Esophagus (tissue), 2 donors: ENCODE measurements around the gene GABARAPL1. TPM values are rescaled to one million over a fixed set of nuclear protein-coding genes. Genes with fewer than 3 reads are reported as not detected.
"Not testable (repeated sequence)": the region's sequence is repeated elsewhere in the genome, so short reads cannot be mapped to it uniquely, and the experiment has no call there.

Source experiments
- H3K27ac ChIP-seq, 2 donors: one replicate each; pipeline ENCODE4 v1.5.1; 2013; ENCODE audit warnings: low read depth in 2 of 2, mild to moderate bottlenecking in 2 of 2, inconsistent platforms in 1 of 2, low read length in 1 of 2, moderate library complexity in 1 of 2
- H3K27me3 ChIP-seq, 2 donors: one replicate each; pipeline ENCODE4 v1.6.1; 2013; ENCODE audit warnings: low read length in 2 of 2, control low read depth in 1 of 2, mild to moderate bottlenecking in 1 of 2; ENCODE audit not compliant: insufficient read depth in 2 of 2, control insufficient read depth in 1 of 2
- H3K36me3 ChIP-seq, 2 donors: one replicate each; pipeline ENCODE4 v1.6.1; 2013; ENCODE audit warnings: low read length in 1 of 2; ENCODE audit not compliant: control insufficient read depth in 2 of 2, insufficient read depth in 2 of 2
- H3K4me1 ChIP-seq, 2 donors: one replicate each; pipeline ENCODE4 v1.6.1; 2013; ENCODE audit warnings: low read length in 1 of 2; ENCODE audit not compliant: control insufficient read depth in 2 of 2, insufficient read depth in 2 of 2
- H3K4me3 ChIP-seq, 2 donors: one replicate each; pipeline ENCODE4 v1.5.1; 2013; ENCODE audit warnings: low read length in 2 of 2, mild to moderate bottlenecking in 2 of 2, low read depth in 1 of 2, moderate library complexity in 1 of 2
- H3K9me3 ChIP-seq, 2 donors: one replicate each; pipeline ENCODE4 v1.6.1; 2013; ENCODE audit warnings: mild to moderate bottlenecking in 2 of 2, low read depth in 1 of 2, low read length in 1 of 2, moderate library complexity in 1 of 2; ENCODE audit not compliant: control insufficient read depth in 2 of 2, insufficient read depth in 1 of 2
- whole genome bisulfite sequencing, 2 donors: extraction: QIAGEN DNeasy Blood & Tissue Kit; methylation state at CpG; one replicate each; pipeline ENCODE4 v1.1.7; 2013; 5-methylcytosine and 5-hydroxymethylcytosine counted together
- polyA plus RNA-seq, 2 donors: library from polyadenylated mRNA; stranded (reverse); fragments of 200-250 nt; gene quantifications; one replicate each; pipeline ENCODE4 v1.2.3, GENCODE V29; 2013
- donor health status: healthy with polysubstance abuse.
- donor health status: Bipolar disorder and iron deficiency.

The GABARAPL1 gene
- polyA plus RNA-seq, 2 donors, result 15.0 to 25.3 TPM

DNA sequence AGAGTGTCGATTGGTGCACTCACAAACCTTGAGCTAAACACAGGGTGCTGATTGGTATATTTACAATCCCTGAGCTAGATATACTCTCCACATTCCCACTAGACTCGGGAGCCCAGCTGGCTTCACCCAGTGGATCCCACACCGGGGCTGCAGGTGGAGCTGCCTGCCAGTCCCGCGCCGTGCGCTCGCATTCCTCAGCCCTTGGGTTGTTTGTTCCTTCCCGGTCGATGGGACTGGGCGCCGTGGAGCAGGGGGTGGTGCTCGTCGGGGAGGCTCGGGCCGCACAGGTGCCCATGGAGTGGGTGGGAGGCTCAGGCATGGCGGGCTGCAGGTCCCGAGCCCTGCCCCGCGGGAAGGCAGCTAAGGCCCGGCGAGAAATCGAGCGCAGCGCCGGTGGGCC lies 12.7 kb downstream of the GABARAPL1 start:
- WGBS, 2 donors, result 94 to 96% methylated on average over 19 to 20 of the region's 26 CpGs

DNA sequence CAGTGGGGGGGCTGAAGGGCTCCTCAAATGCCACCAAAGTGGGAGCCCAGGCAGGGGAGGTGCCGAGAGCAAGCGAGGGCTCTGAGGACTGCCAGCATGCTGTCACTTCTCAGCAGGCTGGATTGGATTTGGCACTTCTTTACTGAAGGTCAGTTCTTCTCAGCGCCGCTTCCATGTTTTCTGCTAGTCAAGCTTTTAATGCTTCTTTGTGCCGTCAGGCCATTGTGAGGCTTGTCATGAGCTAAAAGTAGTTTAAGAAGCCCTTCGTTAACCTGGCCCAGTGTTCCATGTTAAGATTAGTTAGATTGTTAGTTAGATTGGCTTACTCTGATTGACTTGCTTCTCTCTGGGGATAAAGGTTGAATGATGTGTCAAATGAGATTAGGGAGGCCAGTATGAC lies 13.4 kb downstream of the GABARAPL1 start:
- Histone ChIP-seq H3K4me1 (no peaks in the 10 kb centered on the region), H3K9me3 (no peaks in the 10 kb centered on the region), H3K4me3 (no peak overlapping the region), H3K27ac (no peak overlapping the region), H3K36me3 (peaks cover 8 to 12% of the 10 kb centered on the region in 2 donors), H3K27me3 (no peaks in the 10 kb centered on the region)
- WGBS, 2 donors, result 97% methylated on average over 5 to 6 of the region's 6 CpGs

More for the DNA sequence above, 12.7 kb downstream of the GABARAPL1 start:
- not testable (repeated sequence) for H3K27ac ChIP-seq, H3K9me3 ChIP-seq, H3K4me1 ChIP-seq, H3K27me3 ChIP-seq, H3K4me3 ChIP-seq
- H3K36me3 ChIP-seq, result peaks cover 8 to 12% of the 10 kb centered on the region in 2 donors

DNA sequence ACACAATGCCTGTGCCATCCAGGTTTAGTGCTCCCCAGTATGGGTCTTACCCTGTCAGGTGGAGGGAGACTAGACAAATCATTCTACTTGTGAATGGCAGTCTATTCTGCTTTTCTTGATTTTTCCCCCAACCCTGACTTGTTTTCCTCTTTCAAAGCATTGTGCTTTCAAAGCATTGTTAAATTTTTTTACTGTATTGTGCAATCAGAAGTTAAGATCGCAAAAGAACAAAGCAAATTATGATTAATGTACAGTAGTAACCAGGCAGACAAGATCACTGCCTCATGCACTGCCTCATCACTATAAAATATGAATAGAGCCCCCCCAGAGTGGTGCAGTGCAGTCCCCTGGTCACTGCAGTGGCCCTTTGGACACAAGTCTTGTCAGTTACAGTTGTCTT lies 14.1 kb downstream of the GABARAPL1 start:
- H3K36me3 ChIP-seq, result peaks cover 8 to 11% of the 10 kb centered on the region in 2 donors
- no peaks in the 10 kb centered on the region for H3K27me3 ChIP-seq
- H3K4me3 ChIP-seq, result no peak overlapping the region
- no peaks in the 10 kb centered on the region for H3K9me3 ChIP-seq
- no peaks in the 10 kb centered on the region for H3K4me1 ChIP-seq
- WGBS, 2 donors, result 63 to 69% methylated on average over 1 of the region's 1 CpG
- no peak overlapping the region for H3K27ac ChIP-seq

DNA sequence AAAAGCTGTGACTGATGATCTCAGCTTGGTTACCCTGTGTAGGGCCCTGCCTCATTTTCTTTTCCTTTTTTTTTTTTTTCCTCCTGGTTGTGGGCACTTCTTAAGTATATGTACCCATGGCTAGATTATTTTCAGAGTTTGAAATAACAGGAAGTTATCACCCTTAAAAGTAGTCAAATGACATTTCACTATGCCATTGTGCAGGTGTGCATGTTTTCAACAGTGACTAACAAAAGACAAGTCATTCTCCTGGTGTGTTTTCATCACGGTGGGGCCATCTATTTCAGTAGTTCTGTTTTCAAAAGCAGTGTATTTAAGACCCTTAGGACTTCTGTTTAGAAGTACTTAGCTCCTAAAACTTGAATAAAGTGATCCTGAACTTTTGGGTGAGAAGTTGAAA lies 15.0 kb downstream of the GABARAPL1 start:
- WGBS, 2 donors, result 52 to 63% methylated on average over 1 of the region's 1 CpG
- no peak overlapping the region for H3K4me3 ChIP-seq

DNA sequence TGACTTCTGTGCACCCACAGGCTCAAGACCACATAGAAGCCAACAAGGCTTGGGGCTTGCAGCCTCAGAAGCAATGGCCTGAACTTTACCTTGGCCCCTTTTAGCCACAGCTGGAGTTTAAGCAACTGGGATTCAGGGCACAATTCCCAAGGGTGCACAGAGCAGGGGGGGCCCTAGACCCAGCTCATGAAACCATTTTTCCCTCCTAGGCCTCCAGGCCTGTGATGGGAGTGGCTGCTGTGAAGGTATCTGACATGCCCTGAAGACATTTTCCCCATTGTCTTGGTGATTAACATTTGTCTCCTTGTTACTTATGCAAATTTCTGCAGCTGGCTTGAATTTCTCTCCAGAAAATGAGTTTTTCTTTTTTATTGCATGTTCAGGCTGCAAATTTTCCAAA lies 21.9 kb downstream of the GABARAPL1 start:
- no peaks in the 10 kb centered on the region for H3K36me3 ChIP-seq
- H3K27me3 ChIP-seq, result no peaks in the 10 kb centered on the region

More for the DNA sequence above, 15.0 kb downstream of the GABARAPL1 start:
- Histone ChIP-seq H3K4me1 (no peaks in the 10 kb centered on the region), H3K27me3 (no peaks in the 10 kb centered on the region), H3K9me3 (no peaks in the 10 kb centered on the region), H3K36me3 (peaks cover 4 to 6% of the 10 kb centered on the region in 2 donors), H3K27ac (no peak overlapping the region)

DNA sequence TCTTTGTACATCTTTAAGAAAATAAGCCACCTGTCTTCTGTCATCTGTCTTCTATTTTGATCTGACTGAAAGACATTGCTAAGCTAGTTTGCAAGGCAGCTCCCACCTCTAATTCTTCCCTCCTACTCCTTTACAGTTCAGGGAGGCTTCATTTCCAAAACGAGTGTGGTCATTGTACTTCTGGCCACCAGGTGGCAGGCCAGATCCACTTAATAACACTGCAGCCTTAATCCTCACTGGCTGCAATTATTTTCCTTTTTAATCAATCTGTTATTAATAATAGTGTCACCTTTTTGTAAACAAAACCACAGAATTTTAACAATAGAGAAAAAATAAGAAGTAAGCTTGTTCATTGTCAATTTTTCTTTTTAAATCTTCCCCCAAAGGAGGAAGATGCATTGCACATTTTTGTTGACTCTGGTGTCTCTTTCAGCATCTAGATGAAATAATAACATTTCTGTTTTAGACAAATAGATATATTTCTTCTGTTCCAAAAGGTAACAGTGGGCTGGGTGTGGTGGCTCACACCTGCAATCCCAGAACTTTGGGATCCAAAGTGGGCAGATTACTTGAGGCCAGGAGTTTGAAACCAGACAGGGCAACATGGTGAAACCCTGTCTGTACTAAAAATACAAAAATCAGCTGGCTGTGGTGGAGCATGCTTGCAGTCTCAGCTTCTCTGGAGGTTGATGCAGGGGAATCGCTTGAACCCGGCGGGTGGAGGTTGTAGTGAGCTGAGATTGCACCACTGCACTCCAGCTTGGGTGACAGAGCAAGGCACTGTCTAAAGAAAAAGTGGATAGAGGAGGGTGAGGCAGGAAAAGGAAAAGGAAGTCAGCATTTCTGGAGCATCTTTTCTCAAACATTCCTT lies 23.3 kb downstream of the GABARAPL1 start:
- H3K27me3 ChIP-seq, result no peaks in the 10 kb centered on the region
- H3K36me3 ChIP-seq, result no peaks in the 10 kb centered on the region
- H3K9me3 ChIP-seq, result peaks cover 3 to 4% of the 10 kb centered on the region in 2 donors
- no peak overlapping the region for H3K4me3 ChIP-seq
- no peaks in the 10 kb centered on the region for H3K4me1 ChIP-seq
- 41 to 53% methylated on average over 4 of the region's 4 CpGs for WGBS, 2 donors
- H3K27ac ChIP-seq, result no peak overlapping the region

More for the DNA sequence above, 21.9 kb downstream of the GABARAPL1 start:
- H3K9me3 ChIP-seq, result peaks cover 3 to 4% of the 10 kb centered on the region in 2 donors
- no peaks in the 10 kb centered on the region for H3K4me1 ChIP-seq
- H3K4me3 ChIP-seq, result no peak overlapping the region
- H3K27ac ChIP-seq, result no peak overlapping the region

DNA sequence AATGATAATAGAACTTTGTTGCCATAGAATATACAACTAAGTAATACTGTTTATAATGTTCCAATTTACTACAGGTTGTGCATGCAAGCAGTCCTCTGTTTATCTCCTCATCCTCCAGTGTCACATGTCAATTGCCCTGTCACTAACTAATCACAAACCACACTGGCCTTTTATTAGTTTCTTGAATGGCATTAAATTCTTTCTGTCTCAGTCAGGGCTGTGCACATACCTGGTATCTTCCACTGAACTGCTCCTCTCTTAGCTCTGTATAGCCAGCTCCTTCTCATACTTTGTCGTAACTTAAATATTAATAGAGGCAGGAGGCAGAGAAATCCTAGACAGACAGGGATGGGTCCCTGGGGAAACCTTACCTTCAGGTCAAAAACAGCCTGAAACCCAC lies 24.0 kb downstream of the GABARAPL1 start:
- WGBS, 2 donors, result 97 to 98% methylated on average over 1 of the region's 1 CpG
- H3K27me3 ChIP-seq, result no peaks in the 10 kb centered on the region

DNA sequence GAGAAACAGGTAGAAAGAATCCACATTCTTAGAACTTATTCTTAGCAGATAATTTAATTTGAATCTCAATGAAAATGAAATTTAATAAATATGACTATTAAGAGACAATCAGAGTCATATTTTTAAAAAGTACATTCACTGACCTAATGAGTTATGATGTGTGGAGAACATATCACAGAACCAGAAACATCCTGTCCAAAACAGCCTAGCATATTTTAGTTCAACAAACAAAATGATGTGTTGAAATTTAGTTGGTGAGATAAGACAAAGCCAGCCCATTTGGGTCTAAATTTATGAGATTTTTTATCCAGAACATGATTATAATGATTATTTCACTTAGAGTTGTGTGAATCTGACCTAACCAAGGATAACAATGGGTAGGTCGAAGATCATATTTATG lies 25.8 kb downstream of the GABARAPL1 start:
- Histone ChIP-seq H3K4me3 (no peak overlapping the region), H3K36me3 (no peaks in the 10 kb centered on the region), H3K9me3 (peaks cover 3 to 4% of the 10 kb centered on the region in 2 donors), H3K4me1 (no peaks in the 10 kb centered on the region), H3K27me3 (no peaks in the 10 kb centered on the region), H3K27ac (no peak overlapping the region)
- 87 to 88% methylated on average over 1 of the region's 1 CpG for WGBS, 2 donors

More for the DNA sequence above, 24.0 kb downstream of the GABARAPL1 start:
- no peak overlapping the region for H3K4me3 ChIP-seq
- H3K9me3 ChIP-seq, result peaks cover 3 to 4% of the 10 kb centered on the region in 2 donors
- H3K36me3 ChIP-seq, result no peaks in the 10 kb centered on the region
- H3K4me1 ChIP-seq, result no peaks in the 10 kb centered on the region
- H3K27ac ChIP-seq, result no peak overlapping the region

DNA sequence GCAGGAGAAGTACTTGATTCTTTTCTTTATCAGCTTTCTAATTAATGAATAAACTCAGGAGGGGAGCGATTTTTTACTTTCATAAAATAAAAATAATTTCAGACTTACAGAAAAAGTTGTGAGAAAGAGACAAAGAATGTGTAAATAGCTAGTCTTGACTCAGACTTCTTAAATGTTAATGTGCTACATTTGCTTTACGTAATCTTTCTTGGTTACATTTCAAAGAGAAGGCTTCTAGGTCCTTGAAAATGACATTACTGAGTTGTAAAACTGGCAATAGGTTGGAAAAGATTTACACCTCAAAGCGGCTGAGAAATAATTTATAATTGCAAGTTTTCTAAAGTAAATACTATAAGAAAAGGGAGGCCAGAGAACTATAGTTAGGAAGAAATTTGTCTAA lies 28.6 kb downstream of the GABARAPL1 start:
- Histone ChIP-seq H3K36me3 (no peaks in the 10 kb centered on the region), H3K4me1 (no peaks in the 10 kb centered on the region), H3K27me3 (no peaks in the 10 kb centered on the region), H3K27ac (no peak overlapping the region), H3K4me3 (no peak overlapping the region), H3K9me3 (no peaks in the 10 kb centered on the region)
- WGBS, 2 donors, result 53 to 55% methylated on average over 3 of the region's 3 CpGs

DNA sequence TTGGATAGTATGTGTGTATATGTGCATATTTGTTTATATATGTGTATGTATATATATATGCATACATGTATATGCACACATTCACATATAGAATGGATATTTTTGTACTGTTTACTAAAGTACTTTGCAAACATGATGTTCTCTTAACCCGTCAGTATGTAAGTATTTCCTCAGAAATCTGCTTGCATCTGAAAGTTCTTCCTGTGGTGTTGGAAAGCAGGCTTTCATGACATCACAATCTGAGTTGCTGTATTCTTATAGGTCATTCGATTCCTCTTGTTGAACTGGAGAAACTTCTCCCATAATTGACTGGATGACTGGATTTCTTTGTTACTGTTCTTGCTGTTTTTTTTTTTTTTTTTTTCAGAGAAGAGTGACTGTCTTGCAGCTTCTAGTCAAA lies 29.1 kb downstream of the GABARAPL1 start:
- no peaks in the 10 kb centered on the region for H3K36me3 ChIP-seq
- WGBS, 2 donors, result 73 to 77% methylated on average over 2 of the region's 2 CpGs
- no peaks in the 10 kb centered on the region for H3K9me3 ChIP-seq
- H3K4me1 ChIP-seq, result no peaks in the 10 kb centered on the region
- H3K27me3 ChIP-seq, result no peaks in the 10 kb centered on the region
- no peak overlapping the region for H3K27ac ChIP-seq
- no peak overlapping the region for H3K4me3 ChIP-seq
